H9 (cell line): Measurements from ENCODE around the gene ZNF654. TPM values are rescaled to one million over a fixed set of nuclear protein-coding genes. Genes with fewer than 3 reads are reported as not detected.

ENCODE experiments used
- DNase-seq: peaks from one replicate; pipeline ENCODE4 v3.0.0-alpha.2; 2017
- H2AFZ ChIP-seq: one replicate; pipeline ENCODE4 v1.6.1; 2013; ENCODE audit warnings: mild to moderate bottlenecking, low read length, control low read depth, moderate library complexity
- H2AK5ac ChIP-seq: 2 replicates; pipeline ENCODE4 v1.6.1; 2013; ENCODE audit warnings: low read length, control low read depth, mixed read lengths; ENCODE audit not compliant: insufficient read length
- H2BK120ac ChIP-seq: one replicate; pipeline ENCODE4 v1.6.1; 2013; ENCODE audit warnings: low read depth, mild to moderate bottlenecking, low read length, control low read depth, inconsistent platforms; ENCODE audit not compliant: poor library complexity, severe bottlenecking
- H2BK12ac ChIP-seq: 2 replicates; pipeline ENCODE4 v1.6.1; 2013; ENCODE audit warnings: low read length, control low read depth, mixed read lengths, low read depth; ENCODE audit not compliant: insufficient read length
- H2BK15ac ChIP-seq: 2 replicates; pipeline ENCODE4 v1.6.1; 2013; ENCODE audit warnings: low read depth, low read length, control low read depth
- H2BK20ac ChIP-seq: one replicate; pipeline ENCODE4 v1.6.1; 2013; ENCODE audit warnings: low read depth, mild to moderate bottlenecking, low read length, control low read depth, inconsistent platforms; ENCODE audit not compliant: poor library complexity, severe bottlenecking
- H2BK5ac ChIP-seq: 2 replicates; pipeline ENCODE4 v1.6.1; 2013; ENCODE audit warnings: low read length, control low read depth, mixed read lengths; ENCODE audit not compliant: insufficient read length
- H3K14ac ChIP-seq: 2 replicates; pipeline ENCODE4 v1.6.1; 2013; ENCODE audit warnings: low read length, control low read depth; ENCODE audit not compliant: insufficient read depth
- H3K18ac ChIP-seq: 2 replicates; pipeline ENCODE4 v1.6.1; 2013; ENCODE audit warnings: low read depth, mild to moderate bottlenecking, mixed read lengths, low read length, control low read depth; ENCODE audit not compliant: insufficient read length
- H3K23ac ChIP-seq: 2 replicates; pipeline ENCODE4 v1.6.1; 2013; ENCODE audit warnings: low read length, control low read depth, mixed read lengths, low read depth; ENCODE audit not compliant: insufficient read length
- H3K23me2 ChIP-seq: 2 replicates; pipeline ENCODE4 v1.6.1; 2013; ENCODE audit warnings: low read depth, mild to moderate bottlenecking, mixed read lengths, low read length, control low read depth; ENCODE audit not compliant: insufficient read length, poor library complexity, severe bottlenecking
- H3K27ac ChIP-seq: 2 replicates; pipeline ENCODE4 v1.5.1; 2013; ENCODE audit warnings: low read length, control low read depth, mixed read lengths, low read depth; ENCODE audit not compliant: insufficient read length
- H3K27me3 ChIP-seq: 2 replicates; pipeline ENCODE4 v1.6.1; 2013; ENCODE audit warnings: low read length, control low read depth, inconsistent platforms; ENCODE audit not compliant: insufficient read depth
- H3K4ac ChIP-seq: 2 replicates; pipeline ENCODE4 v1.6.1; 2013; ENCODE audit warnings: low read depth, mild to moderate bottlenecking, control low read depth, inconsistent platforms, low read length, moderate library complexity
- H3K4me1 ChIP-seq: 2 replicates; pipeline ENCODE4 v1.6.1; 2013; ENCODE audit warnings: low read length, control low read depth, inconsistent platforms; ENCODE audit not compliant: insufficient read depth
- H3K4me2 ChIP-seq: 2 replicates; pipeline ENCODE4 v1.6.1; 2013; ENCODE audit warnings: low read length, control low read depth, mixed read lengths; ENCODE audit not compliant: insufficient read length, insufficient read depth
- H3K56ac ChIP-seq: 2 replicates; pipeline ENCODE4 v1.6.1; 2013; ENCODE audit warnings: low read depth, mild to moderate bottlenecking, mixed read lengths, low read length, control low read depth; ENCODE audit not compliant: insufficient read length
- H3K79me1 ChIP-seq: 2 replicates; pipeline ENCODE4 v1.6.1; 2013; ENCODE audit warnings: low read depth, mild to moderate bottlenecking, moderate library complexity, low read length, control low read depth, inconsistent platforms; ENCODE audit not compliant: insufficient read depth, poor library complexity, severe bottlenecking
- H3K79me2 ChIP-seq: 2 replicates; pipeline ENCODE4 v1.6.1; 2013; ENCODE audit warnings: low read length, control low read depth, inconsistent platforms; ENCODE audit not compliant: insufficient read depth
- H3K9ac ChIP-seq: 2 replicates; pipeline ENCODE4 v1.6.1; 2013; ENCODE audit warnings: low read length, control low read depth, mixed read lengths; ENCODE audit not compliant: insufficient read length; ENCODE audit errors: extremely low read depth
- H3K9me3 ChIP-seq: one replicate; pipeline ENCODE4 v1.6.1; 2013; ENCODE audit warnings: low read depth, low read length, inconsistent platforms; ENCODE audit not compliant: control insufficient read depth
- H3T11ph ChIP-seq: one replicate; pipeline ENCODE4 v1.6.1; 2013; ENCODE audit warnings: mild to moderate bottlenecking, low read length, control low read depth, inconsistent platforms
- H4K20me1 ChIP-seq: one replicate; pipeline ENCODE4 v1.6.1; 2013; ENCODE audit not compliant: control insufficient read depth, insufficient read length, insufficient read depth
- H4K5ac ChIP-seq: 2 replicates; pipeline ENCODE4 v1.6.1; 2013; ENCODE audit warnings: low read depth, mild to moderate bottlenecking, mixed read lengths, low read length, control low read depth; ENCODE audit not compliant: insufficient read length
- H4K8ac ChIP-seq: replicated peaks from 2 replicates; pipeline ENCODE4 v1.6.1; 2013; ENCODE audit warnings: low read length, control low read depth, mixed read lengths, low read depth; ENCODE audit not compliant: insufficient read length
- H4K91ac ChIP-seq: 2 replicates; pipeline ENCODE4 v1.6.1; 2013; ENCODE audit warnings: low read depth, mild to moderate bottlenecking, moderate library complexity, mixed read lengths, low read length, control low read depth; ENCODE audit not compliant: insufficient read length
- H3K27ac Mint-ChIP-seq, 3 experiments: 2 replicates in 2 of 3; 3 replicates in 1 of 3; pipeline ENCODE4 v1.8.0; 2020 to 2021; ENCODE audit warnings: mixed read lengths in 3 of 3, mild to moderate bottlenecking in 1 of 3, moderate library complexity in 1 of 3
- H3K27me3 Mint-ChIP-seq: 2 replicates; pipeline ENCODE4 v1.8.0; 2021; ENCODE audit warnings: low read depth, mild to moderate bottlenecking, moderate library complexity, mixed read lengths
- H3K36me3 Mint-ChIP-seq, 3 experiments: 2 replicates in 2 of 3; 3 replicates in 1 of 3; pipeline ENCODE4 v1.8.0; 2020 to 2021; ENCODE audit warnings: low read depth in 3 of 3, mixed read lengths in 3 of 3; ENCODE audit not compliant: insufficient read depth in 1 of 3
- H3K4me1 Mint-ChIP-seq, 2 experiments: 2 replicates each; pipeline ENCODE4 v1.8.0; 2020; ENCODE audit warnings: mixed read lengths in 2 of 2
- H3K4me3 Mint-ChIP-seq, 2 experiments: 2 replicates in 1 of 2; 3 replicates in 1 of 2; pipeline ENCODE4 v1.8.0; 2020 to 2021; ENCODE audit warnings: mild to moderate bottlenecking in 2 of 2, mixed read lengths in 2 of 2, moderate library complexity in 1 of 2
- H3K9me3 Mint-ChIP-seq, 2 experiments: 2 replicates in 1 of 2; 3 replicates in 1 of 2; pipeline ENCODE4 v1.8.0; 2020; ENCODE audit warnings: mild to moderate bottlenecking in 2 of 2, mixed read lengths in 2 of 2, moderate library complexity in 1 of 2
- CTCF ChIP-seq: fragments of 200-600 bp; sonication (generic); conservative IDR thresholded peaks from 3 replicates; pipeline ENCODE4 v1.8.0; 2021; ENCODE audit warnings: antibody characterized with exemption, mild to moderate bottlenecking
- WGBS: extraction: QIAGEN DNeasy Blood & Tissue Kit; methylation state at CpG from one replicate; pipeline ENCODE4 v1.1.7; 2013; ENCODE audit warnings: missing lambda C conversion rate, low lambda C conversion rate, mixed read lengths; ENCODE audit not compliant: insufficient read length; ENCODE audit errors: extremely low coverage; 5-methylcytosine and 5-hydroxymethylcytosine counted together
- total RNA-seq: library from RNA; stranded (reverse); gene quantifications from 2 replicates; pipeline ENCODE4 v1.2.1, GENCODE V29; 2021

ZNF654 gene
- total RNA-seq, 1 experiment from 2014 or later: 8.7 TPM

GRCh38 chr3:88132894-88133293 lies 73.8 kb downstream of the ZNF654 start:
- Histone ChIP-seq H3K56ac (no peak overlapping the region), H3T11ph (no peak overlapping the region), H3K79me1 (no peaks in the 10 kb centered on the region), H3K23ac (no peak overlapping the region), H3K9ac (no peak overlapping the region), H4K5ac (no peak overlapping the region), H2BK12ac (no peak overlapping the region), H4K20me1 (no peaks in the 10 kb centered on the region), H2AK5ac (no peak overlapping the region), H3K4me1 (no peaks in the 10 kb centered on the region), H3K9me3 (no peaks in the 10 kb centered on the region), H3K18ac (no peak overlapping the region), H2AFZ (no peak overlapping the region), H2BK120ac (no peak overlapping the region), H3K27ac (no peak overlapping the region), H3K4me2 (no peak overlapping the region), H3K14ac (no peak overlapping the region), H4K91ac (no peak overlapping the region), H2BK20ac (no peak overlapping the region), H2BK5ac (no peak overlapping the region), H3K23me2 (no peaks in the 10 kb centered on the region), H3K27me3 (no peaks in the 10 kb centered on the region), H3K4ac (no peak overlapping the region), H3K79me2 (no peaks in the 10 kb centered on the region), H2BK15ac (no peak overlapping the region), H4K8ac (no peak overlapping the region)
- no peak overlapping the region for H3K4me3 Mint-ChIP-seq
- H3K4me1 Mint-ChIP-seq: no peaks in the 10 kb centered on the region
- H3K9me3 Mint-ChIP-seq: no peaks in the 10 kb centered on the region
- H3K27ac Mint-ChIP-seq: no peak overlapping the region
- H3K27me3 Mint-ChIP-seq: no peaks in the 10 kb centered on the region
- H3K36me3 Mint-ChIP-seq: peaks cover 6 to 14% (median 14%) of the 10 kb centered on the region in 3 experiments; a peak in 5 of 7 replicates
- WGBS: no CpG with 5 or more reads among the region's 1 CpG
- no peak for TF ChIP-seq CTCF
- no peak for DNase-seq
